Fibroblast of peridontal ligament (primary cell): ENCODE results near the gene NHEJ1.
"Not testable (repeated sequence)": the region's sequence is repeated elsewhere in the genome, so short reads cannot be mapped to it uniquely, and the experiment has no call there.

Experiments
- DNase-seq: peaks from one replicate; pipeline ENCODE4 v3.0.0-alpha.2; 2010; ENCODE audit errors: extremely low read depth

Gene NHEJ1, protein sequence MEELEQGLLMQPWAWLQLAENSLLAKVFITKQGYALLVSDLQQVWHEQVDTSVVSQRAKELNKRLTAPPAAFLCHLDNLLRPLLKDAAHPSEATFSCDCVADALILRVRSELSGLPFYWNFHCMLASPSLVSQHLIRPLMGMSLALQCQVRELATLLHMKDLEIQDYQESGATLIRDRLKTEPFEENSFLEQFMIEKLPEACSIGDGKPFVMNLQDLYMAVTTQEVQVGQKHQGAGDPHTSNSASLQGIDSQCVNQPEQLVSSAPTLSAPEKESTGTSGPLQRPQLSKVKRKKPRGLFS

DNA sequence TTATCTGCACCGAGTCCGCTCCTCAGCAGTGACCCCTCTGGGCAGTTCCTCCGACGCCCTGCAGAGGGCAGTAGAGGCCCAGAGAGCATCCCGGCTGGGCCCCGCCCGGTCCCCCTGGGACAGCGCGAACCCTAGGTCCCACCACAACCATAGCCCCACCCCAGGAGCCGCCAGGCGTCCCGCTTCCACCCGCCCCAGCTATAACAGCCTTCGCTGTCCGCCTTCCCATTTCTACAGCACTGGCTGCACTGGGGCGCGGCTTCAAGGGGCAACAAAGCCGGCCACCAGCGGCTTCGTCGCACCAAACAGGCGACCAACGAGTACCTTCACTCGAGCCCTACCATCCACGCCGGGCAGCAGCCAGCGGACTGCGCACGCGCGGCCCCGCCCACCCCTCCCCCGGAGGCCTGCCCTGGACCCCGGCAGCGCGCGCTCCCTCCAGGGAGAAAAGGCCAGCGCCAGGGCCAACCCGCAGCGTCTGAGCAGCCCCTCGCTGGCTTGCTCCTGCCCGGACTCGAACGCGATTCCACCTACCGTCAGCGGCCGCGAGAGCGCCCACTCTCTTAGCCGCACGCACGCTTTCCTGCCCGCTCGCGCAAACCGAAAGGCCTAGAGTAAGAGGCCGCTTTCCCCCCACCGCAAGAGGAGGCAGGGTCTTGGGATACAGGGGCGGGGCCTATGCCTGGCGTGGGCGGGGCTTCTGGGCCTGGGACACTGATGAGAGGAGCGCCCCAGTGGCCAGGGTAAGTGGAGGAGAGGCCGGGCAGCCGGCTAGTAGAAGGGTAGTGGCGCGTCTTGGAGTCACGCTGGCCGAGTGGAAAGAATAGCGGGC, at the start of gene NHEJ1:
Gene NHEJ1 (minus strand): TSS at position 630 of the 832 bp plus-strand sequence. CDS start 2,453 bp downstream, outside the sequence.
- DNase-seq: peak; percentile 89

- DNase-seq: no peak
Measured at GRCh38 chr2:219209236-219210195, 48.9 kb upstream of the NHEJ1 start.

GRCh38 chr2:219207884-219208740, 47.5 kb upstream of the NHEJ1 start:
- DNase-seq: peak; percentile 59

GRCh38 chr2:219207134-219207883, 46.7 kb upstream of the NHEJ1 start:
- no peak for DNase-seq

DNA sequence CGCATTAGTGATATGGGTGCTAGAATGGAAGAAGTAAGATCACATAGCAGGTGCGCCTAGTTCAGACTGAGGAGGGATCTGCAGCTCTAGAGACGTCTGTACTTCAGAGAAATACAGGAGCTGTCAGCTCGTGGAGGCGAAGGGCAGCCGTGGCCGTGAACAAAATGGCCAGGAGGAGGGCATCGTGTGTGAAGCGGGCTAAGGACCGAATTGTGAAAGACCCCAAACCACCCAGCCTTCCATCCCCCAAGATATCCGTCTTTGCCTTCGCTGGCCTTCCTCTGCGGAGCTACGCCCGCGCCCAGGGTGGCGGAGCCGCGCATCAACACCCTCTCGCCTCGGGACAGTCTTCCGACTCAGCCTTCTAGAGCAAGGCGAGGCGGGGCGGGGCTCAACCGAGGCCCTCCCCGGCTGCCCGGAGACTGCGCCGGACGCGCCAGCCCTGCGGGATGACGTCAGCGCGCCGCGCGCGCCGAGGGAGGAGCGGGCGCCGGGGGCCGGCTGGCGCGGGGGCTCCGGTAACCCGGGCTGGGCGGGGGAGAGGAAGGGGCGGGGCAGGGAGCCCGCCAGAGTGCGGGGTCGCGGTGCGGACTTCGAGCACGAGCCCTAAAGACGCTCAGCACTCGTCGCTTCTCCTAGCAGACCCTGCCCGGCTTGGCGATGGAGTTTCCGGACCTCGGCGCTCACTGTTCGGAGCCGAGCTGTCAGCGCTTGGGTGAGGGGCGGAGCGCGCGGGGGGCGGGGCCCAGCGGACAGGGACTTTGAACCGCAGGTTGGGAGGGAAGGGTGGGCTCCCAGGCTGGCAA, 45.9 kb upstream of the NHEJ1 start, which contains the start of gene ZFAND2B:
Gene ZFAND2B (plus strand): TSS at position 455 of the 806 bp plus-strand sequence. CDS start 206 bp downstream, at position 661.
- DNase-seq: peak; percentile 84

DNA sequence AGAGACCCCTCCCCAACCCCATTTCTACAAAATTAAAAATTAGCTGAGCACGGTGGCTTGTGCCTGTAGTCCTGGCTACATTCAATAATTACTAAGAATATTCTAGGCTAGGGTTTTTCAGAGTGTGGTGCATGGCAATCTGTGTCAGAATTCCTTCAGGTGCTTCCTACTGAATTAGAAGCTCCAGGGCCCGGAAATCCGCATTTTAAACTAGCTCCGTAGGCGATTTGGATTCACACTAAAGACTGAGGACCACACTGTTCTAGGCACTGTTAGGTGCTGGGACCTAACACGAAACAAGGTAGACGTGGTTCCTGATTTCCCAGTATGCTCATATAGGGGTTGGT, 45.3 kb upstream of the NHEJ1 start:
- DNase-seq: no peak

GRCh38 chr2:219205165-219205538, 44.5 kb upstream of the NHEJ1 start:
- DNase-seq: no peak

DNA sequence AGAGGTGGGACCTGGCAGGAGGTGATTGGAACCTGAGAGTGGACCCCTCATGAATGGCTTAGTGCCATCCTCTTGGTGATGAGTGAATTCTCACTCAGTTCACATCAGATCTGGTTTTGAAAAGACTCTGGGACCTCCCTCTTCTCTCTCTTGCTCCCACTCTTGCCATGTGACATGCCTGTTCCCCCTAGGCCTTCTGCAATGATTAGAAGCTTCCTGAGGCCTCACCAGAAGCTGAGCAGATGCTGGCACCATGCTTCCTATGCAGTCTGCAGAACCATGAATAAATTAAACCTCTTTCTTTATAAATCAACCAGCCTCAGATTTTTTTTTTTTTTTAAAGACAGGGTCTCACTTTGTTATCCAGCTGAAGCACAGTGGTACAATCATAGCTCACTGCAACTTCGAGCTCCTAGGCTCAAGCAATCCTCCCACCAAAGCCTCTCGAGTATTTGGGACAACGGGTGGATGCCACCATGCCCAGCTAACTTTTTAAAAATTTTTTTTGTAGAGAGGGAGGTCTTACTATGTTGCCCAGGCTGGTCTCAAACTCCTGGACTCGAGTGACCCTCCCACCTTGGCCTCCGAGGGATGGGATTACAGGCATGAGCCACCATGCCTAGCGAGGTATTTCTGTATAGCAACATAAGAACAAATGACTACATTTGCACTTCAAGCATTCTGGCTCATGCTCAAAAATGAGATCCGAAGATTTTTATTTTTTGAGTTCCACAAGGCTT, 44.0 kb upstream of the NHEJ1 start:
- DNase-seq: no peak

DNA sequence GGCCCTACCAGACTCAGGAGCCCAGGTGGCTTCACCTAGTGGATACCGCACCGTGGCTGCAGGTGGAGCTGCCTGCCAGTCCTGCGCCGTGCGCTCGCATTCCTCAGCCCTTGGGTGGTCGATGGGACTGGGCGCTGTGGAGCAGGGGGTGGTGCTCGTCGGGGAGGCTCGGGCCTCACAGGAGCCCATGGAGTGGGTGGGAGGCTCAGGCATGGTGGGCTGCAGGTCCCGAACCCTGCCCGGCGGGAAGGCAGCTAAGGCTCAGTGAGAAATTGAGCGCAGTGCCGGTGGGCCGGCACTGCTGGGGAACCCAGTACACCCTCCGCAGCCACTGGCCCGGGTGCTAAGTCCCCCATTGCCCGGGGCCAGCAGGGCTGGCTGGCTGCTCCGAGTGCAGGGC, 40.7 kb upstream of the NHEJ1 start:
- DNase-seq: not testable (repeated sequence)

DNA sequence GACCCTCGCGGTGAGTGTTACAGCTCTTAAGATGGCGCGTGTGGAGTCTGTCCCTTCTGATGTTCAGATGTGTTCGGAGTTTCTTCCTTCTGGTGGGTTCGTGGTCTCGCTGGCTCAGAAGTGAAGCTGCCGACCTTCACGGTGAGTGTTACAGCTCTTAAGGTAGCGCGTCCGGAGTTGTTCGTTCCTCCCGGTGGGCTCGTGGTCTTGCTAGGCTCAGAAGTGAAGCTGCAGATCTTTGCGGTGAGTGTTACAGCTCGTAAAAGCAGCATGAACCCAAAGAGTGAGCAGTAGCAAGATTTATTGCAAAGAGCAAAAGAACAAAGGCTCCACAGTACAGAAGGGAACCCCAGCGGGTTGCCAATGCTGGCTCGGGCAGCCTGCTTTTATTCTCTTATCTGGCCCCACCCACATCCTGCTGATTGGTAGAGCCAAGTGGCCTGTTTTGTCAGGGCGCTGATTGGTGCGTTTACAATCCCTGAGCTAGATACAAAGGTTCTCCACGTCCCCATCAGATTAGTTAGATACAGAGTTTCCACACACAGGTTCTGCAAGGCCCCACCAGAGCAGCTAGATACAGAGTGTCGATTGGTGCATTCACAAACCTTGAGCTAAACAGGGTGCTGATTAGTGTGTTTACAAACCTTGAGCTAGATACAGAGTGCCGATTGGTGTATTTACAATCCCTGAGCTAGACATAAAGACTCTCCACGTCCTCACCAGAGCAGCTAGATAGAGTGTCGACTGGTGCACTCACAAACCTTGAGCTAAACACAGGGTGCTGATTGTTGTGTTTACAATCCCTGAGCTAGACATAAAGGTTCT, 40.1 kb upstream of the NHEJ1 start:
- DNase-seq: not testable (repeated sequence)

- no peak for DNase-seq
Measured at GRCh38 chr2:219199470-219200211, 39.0 kb upstream of the NHEJ1 start.

DNA sequence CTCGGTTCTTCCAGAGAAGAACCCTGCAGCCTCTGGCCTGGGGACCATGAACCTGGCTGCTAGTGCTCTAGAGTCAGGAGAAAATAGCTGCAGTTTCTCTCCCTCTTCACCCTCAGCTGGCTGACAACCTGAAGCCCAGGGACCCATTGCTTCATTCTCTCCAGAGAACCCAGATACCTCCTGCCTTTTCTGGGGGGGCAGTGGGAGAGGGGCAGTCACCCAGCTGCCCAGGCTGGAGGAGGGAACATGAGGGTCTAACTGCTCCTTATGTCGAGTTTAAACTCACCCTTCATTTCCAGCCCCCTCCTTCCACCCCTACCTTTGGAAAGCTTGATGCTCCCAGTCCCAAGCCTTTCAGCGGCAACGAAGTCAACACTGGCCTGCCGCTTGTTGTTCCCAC, 38.4 kb upstream of the NHEJ1 start:
- DNase-seq: no peak

- no peak for DNase-seq
Measured at GRCh38 chr2:219197388-219197787, 36.8 kb upstream of the NHEJ1 start.

DNA sequence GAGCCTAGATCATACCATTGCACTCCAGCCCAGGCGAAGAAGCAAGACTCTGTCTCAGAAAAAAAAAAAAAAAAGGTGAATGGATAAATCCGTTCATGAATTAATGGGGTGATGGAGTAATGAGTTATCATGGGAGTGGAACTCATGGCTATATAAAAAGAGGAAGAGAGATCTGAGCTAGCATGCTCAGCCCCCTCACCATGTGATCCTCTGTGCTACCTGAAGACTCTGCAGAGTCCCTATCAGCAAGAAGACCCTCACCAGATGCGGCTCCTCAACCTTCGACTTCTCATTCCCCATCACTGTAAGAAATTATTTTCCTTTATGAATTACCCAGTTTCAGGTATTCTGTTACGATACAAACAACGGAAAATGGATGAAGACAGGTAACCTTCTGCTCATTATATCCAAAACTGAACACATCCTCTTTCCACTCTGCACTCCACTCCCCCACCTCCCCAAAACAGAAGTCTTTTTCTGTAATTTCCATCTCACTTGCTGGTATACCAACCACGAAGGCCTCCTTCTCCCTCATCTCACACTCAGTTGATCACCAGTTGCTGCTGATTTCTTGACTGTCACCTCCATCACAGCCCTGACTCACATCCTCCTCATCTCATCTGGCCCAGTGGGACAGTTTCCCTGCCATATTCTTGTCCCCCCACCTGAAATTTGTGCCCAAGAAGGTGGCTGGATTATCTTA, 26.3 kb upstream of the NHEJ1 start:
- DNase-seq: no peak

DNA sequence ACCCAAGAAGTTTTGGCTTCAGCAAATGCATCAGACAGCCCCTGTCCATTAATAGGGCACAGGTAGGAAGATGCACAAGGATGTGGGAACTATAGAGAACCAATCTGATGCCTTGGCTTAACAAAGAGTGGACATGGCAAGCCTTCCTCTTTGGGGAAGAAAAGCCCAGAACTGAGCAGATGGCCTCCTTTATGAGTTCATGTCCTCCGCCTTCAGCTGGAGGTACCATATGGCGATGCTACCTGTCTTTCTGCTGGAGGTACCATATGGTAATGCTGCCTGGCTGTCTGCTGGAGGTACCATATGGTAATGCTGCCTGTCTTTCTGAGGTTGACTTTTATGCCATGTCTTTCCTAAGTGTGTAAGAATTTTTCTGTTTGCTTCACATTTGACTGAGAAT, 23.5 kb upstream of the NHEJ1 start:
- DNase-seq: no peak

DNA sequence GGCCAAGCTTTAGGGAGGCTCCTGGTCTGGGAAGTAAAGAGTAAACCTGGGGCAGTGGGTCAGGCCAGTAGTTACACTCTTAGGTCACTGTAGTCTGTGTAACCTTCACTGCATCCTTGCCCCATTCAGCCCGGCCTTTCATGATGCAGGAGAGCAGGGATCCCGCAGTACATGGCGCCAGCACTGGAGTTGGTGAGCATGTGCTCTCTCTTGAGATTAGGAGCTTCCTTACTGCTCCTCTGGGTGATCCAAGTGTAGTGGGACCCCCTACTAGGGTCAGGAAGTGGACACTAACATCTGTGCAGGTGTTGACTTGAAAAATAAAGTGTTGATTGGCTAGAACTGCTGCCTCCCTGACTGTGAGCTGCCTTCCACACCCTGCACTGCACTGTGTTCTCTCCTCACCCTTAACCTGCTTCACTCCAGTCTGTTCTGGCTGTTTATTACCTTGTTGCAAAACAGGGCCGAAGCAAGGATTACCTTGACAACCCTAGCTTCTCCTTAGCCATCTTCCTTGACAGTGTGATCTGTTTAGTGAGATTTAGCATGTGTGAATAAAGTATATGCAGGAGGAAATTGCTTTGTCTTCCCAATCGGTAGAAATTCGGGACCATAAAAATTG, 22.6 kb upstream of the NHEJ1 start:
- no peak for DNase-seq
